ENCODE measurements around the gene TTYH3. TPM values are rescaled to one million over a fixed set of nuclear protein-coding genes. Genes with fewer than 3 reads are reported as not detected.

The TTYH3 gene
- total RNA-seq, 1 experiment from 2014 or later: 122 TPM

- Histone ChIP-seq H3K79me2 (ENCODE audit: insufficient read depth, low read length) (no peaks in the 10 kb centered on the region), H3K23me2 (ENCODE audit: insufficient read length, low read depth, low read length, poor library complexity, severe bottlenecking) (no peaks in the 10 kb centered on the region), H3K56ac (ENCODE audit: insufficient read length, low read depth, low read length) (no peak overlapping the region), H2BK5ac (ENCODE audit: insufficient read length, low read length) (no peak overlapping the region), H2AFZ (ENCODE audit: low read length) (no peak overlapping the region), H3K79me1 (ENCODE audit: insufficient read depth, low read depth, low read length, poor library complexity, severe bottlenecking) (no peaks in the 10 kb centered on the region), H3K27me3 (ENCODE audit: insufficient read depth, low read length) (no peaks in the 10 kb centered on the region), H3K4me1 (ENCODE audit: insufficient read depth, low read length) (no peaks in the 10 kb centered on the region), H2BK20ac (ENCODE audit: low read depth, low read length, poor library complexity, severe bottlenecking) (no peak overlapping the region), H3K4me2 (ENCODE audit: insufficient read depth, insufficient read length, low read length) (no peak overlapping the region), H4K8ac (replicated peaks; ENCODE audit: insufficient read length, low read depth, low read length) (no peak overlapping the region), H2BK120ac (ENCODE audit: low read depth, low read length, poor library complexity, severe bottlenecking) (no peak overlapping the region), H4K91ac (ENCODE audit: insufficient read length, low read depth, low read length) (no peak overlapping the region), H2BK15ac (ENCODE audit: low read depth, low read length) (no peak overlapping the region), H3T11ph (ENCODE audit: low read length) (no peak overlapping the region), H3K4ac (ENCODE audit: low read depth, low read length) (no peak overlapping the region), H3K9me3 (ENCODE audit: control insufficient read depth, low read depth, low read length) (no peaks in the 10 kb centered on the region), H4K20me1 (ENCODE audit: control insufficient read depth, insufficient read depth, insufficient read length) (no peaks in the 10 kb centered on the region), H3K23ac (ENCODE audit: insufficient read length, low read depth, low read length) (no peak overlapping the region), H3K27ac (ENCODE audit: insufficient read length, low read depth, low read length) (no peak overlapping the region), H2BK12ac (ENCODE audit: insufficient read length, low read depth, low read length) (no peak overlapping the region), H3K18ac (ENCODE audit: insufficient read length, low read depth, low read length) (no peak overlapping the region), H2AK5ac (ENCODE audit: insufficient read length, low read length) (no peak overlapping the region), H4K5ac (ENCODE audit: insufficient read length, low read depth, low read length) (no peak overlapping the region), H3K14ac (ENCODE audit: insufficient read depth, low read length) (no peak overlapping the region), H3K9ac (ENCODE audit: extremely low read depth, insufficient read length, low read length) (no peak overlapping the region)
- H3K27ac Mint-ChIP-seq: no peak overlapping the region; a peak in 1 of 7 replicates
- H3K27me3 Mint-ChIP-seq (ENCODE audit: low read depth): no peaks in the 10 kb centered on the region
- H3K9me3 Mint-ChIP-seq: no peaks in the 10 kb centered on the region
- no CpG with 5 or more reads among the region's 54 CpGs for WGBS (ENCODE audit: extremely low coverage, insufficient read length, low lambda C conversion rate)
- DNase-seq: no peak
- peaks cover 9 to 21% of the 10 kb centered on the region in 2 experiments for H3K4me1 Mint-ChIP-seq
- TF ChIP-seq, protein P1, sequence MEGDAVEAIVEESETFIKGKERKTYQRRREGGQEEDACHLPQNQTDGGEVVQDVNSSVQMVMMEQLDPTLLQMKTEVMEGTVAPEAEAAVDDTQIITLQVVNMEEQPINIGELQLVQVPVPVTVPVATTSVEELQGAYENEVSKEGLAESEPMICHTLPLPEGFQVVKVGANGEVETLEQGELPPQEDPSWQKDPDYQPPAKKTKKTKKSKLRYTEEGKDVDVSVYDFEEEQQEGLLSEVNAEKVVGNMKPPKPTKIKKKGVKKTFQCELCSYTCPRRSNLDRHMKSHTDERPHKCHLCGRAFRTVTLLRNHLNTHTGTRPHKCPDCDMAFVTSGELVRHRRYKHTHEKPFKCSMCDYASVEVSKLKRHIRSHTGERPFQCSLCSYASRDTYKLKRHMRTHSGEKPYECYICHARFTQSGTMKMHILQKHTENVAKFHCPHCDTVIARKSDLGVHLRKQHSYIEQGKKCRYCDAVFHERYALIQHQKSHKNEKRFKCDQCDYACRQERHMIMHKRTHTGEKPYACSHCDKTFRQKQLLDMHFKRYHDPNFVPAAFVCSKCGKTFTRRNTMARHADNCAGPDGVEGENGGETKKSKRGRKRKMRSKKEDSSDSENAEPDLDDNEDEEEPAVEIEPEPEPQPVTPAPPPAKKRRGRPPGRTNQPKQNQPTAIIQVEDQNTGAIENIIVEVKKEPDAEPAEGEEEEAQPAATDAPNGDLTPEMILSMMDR (conservative IDR thresholded peaks at IDR 0.05): no peak
- H3K36me3 Mint-ChIP-seq (ENCODE audit: insufficient read depth in 1 of 3, low read depth in 3 of 3): no peaks in the 10 kb centered on the region; a peak in 1 of 7 replicates
- no peak overlapping the region for H3K4me3 Mint-ChIP-seq
These were observed 47.8 kb upstream of the TTYH3 start for GRCh38 chr7:2583798-2584580.
